ENCODE data around the gene TIPRL. TPM values are rescaled to one million over a fixed set of nuclear protein-coding genes. Genes with fewer than 3 reads are reported as not detected.

The TIPRL gene
- polyA plus RNA-seq, 2 of the 4 experiments (the other 2 are of a cell fraction) = 31.6 to 70.7 TPM

DNA sequence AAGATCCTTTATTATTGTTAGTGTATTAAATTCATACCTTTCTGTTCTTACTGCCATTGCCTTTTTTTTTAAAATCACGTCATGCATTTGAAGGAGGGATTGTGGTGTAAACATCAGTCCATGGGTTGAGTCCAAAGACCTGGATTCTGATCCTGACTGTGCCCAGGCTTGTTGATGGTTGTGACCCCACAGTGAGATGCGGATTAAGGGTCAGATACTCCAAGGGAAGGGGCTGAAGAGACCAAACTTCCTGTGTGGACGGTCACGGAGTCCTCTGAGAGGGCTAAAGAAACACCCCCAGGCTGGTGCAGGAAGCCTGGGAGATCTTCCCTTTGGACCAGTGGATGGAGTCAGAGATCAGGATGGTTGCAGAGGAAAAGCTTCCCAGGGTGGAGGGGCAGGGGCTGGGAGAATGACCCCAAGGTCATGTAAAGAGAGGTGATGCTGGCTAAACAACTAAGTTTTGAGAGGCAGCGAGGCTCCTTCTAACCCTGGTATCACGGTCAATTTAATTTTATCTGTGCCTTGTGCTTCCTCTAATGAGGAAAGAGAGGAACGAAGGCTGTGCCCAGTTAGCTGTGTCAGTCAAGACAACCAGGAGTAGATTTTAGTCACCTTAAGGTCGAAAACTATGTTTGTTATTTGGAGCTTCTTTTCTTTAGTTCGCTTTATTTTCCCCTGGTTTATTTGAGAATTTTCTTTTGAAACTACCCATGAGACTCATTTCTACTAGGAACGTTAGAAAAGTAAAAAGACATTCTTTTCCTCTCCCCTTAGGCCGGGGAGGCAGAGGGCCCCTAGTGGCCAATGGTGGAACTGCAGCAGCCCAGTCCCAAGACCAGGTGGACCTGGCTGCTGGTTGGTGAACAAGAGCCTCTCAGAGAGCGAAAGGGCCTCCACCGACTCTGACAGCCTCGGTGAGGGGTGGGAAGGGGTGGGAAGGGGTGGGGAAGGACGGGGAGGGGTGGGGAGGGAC is 33.3 kb upstream of the TIPRL start:
- no peaks in the 10 kb centered on the region for H3K9me3 ChIP-seq
- H3K4me1 ChIP-seq = 0 out of 3 replicates have a peak, but pooled peaks cover 4% of the 10 kb centered on the region
- DNase-seq (ENCODE audit: low read depth in 1 of 2, low spot score in 1 of 2) (peak; percentile 90 to 93), FAIRE-seq (no peak), ATAC-seq (peak; percentile 99 to 100)
- no peak for TF ChIP-seq CHD4 (IDR thresholded peaks at IDR 0.05; ENCODE audit: borderline replicate concordance)
- TF ChIP-seq EP300 (IDR thresholded peaks at IDR 0.05) = no peak
- no peak for TF ChIP-seq MAZ (IDR thresholded peaks at IDR 0.05; ENCODE audit: borderline replicate concordance, low read depth, low read length)
- TF ChIP-seq MAFK (IDR thresholded peaks at IDR 0.05; ENCODE audit: partially characterized antibody) = no peak
- TF ChIP-seq, protein P1, sequence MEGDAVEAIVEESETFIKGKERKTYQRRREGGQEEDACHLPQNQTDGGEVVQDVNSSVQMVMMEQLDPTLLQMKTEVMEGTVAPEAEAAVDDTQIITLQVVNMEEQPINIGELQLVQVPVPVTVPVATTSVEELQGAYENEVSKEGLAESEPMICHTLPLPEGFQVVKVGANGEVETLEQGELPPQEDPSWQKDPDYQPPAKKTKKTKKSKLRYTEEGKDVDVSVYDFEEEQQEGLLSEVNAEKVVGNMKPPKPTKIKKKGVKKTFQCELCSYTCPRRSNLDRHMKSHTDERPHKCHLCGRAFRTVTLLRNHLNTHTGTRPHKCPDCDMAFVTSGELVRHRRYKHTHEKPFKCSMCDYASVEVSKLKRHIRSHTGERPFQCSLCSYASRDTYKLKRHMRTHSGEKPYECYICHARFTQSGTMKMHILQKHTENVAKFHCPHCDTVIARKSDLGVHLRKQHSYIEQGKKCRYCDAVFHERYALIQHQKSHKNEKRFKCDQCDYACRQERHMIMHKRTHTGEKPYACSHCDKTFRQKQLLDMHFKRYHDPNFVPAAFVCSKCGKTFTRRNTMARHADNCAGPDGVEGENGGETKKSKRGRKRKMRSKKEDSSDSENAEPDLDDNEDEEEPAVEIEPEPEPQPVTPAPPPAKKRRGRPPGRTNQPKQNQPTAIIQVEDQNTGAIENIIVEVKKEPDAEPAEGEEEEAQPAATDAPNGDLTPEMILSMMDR (IDR thresholded peaks at IDR 0.05) = peak; percentile 70
- TF ChIP-seq TFCP2L1 (CRISPR knock-in tag; IDR thresholded peaks at IDR 0.05) = no peak
- peak; percentile 46 to 63; a peak in 4 of 5 replicates for TF ChIP-seq RAD21 (conservative IDR thresholded peaks at IDR 0.05 in 1 of 2, IDR thresholded peaks at IDR 0.05 in 1 of 2)
- no peak for TF ChIP-seq CEBPB (IDR thresholded peaks at IDR 0.05)
- no peak for TF ChIP-seq JUNB (IDR thresholded peaks at IDR 0.05)
- TF ChIP-seq SMC3 (IDR thresholded peaks at IDR 0.05) = peak; percentile 36; the same call in 2 of the 3 replicates
- no peak for TF ChIP-seq HOXA7 (CRISPR knock-in tag; IDR thresholded peaks at IDR 0.05)
- no peak for TF ChIP-seq ESRRA (IDR thresholded peaks at IDR 0.05; ENCODE audit: borderline replicate concordance, low read length)
- no peak for TF ChIP-seq RFX5 (IDR thresholded peaks at IDR 0.05)
- TF ChIP-seq EHMT2 (IDR thresholded peaks at IDR 0.05; ENCODE audit: low read depth) = no peak
- TF ChIP-seq ZSCAN20 (CRISPR knock-in tag; IDR thresholded peaks at IDR 0.05) = no peak
- H3K4me2 ChIP-seq = peak overlapping the region; percentile 72
- 33% methylated on average over 11 of the region's 15 CpGs for WGBS (ENCODE audit: missing lambda C conversion rate)
- peak overlapping the region in 1 of 2 experiments; percentile 67; a peak in 3 of 6 replicates for H3K27ac ChIP-seq
- POLR2A ChIA-PET = interaction anchor here (0.7 kb wide), 1 partner anchor 429 kb away, joined by 3 read pairs; no protein-coding TSS in a partner anchor
- CTCF ChIA-PET = interaction anchor here (0.6 to 2.9 kb wide), 24 partner anchors 8 to 128 kb away, joined by 3 to 11 read pairs (median 4); no protein-coding TSS in a partner anchor
- no peak overlapping the region for H3K4me3 ChIP-seq

DNA sequence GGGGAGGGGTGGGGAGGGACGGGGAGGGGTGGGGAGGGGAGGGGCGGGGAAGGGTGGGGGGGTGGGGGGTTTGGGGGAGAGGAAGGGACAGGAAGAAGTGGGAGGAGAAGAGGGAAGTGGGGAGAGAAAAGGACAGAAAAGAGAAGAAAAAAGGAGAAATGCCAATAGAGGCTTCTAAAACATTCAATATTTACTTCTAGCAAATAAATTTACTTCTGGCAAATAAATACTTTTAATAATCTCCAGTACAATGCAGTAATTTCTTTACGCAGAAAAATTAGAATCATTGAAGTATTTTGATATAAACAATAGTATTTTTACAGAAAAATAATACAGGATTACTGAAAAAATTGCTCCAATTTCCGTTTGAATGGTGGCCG is 32.6 kb upstream of the TIPRL start:
- Histone ChIP-seq H3K27ac (peak overlapping the region in 1 of 2 experiments; percentile 67; a peak in 3 of 6 replicates), H3K9me3 (no peaks in the 10 kb centered on the region), H3K4me3 (no peak overlapping the region), H3K4me2 (peak overlapping the region; percentile 72; the same call in 2 of the 3 replicates), H3K4me1 (0 out of 3 replicates have a peak, but pooled peaks cover 4% of the 10 kb centered on the region)
- FAIRE-seq (no peak), ATAC-seq (no peak), DNase-seq (ENCODE audit: low read depth in 1 of 2, low spot score in 1 of 2) (no peak)
- ChIA-PET POLR2A (no interaction called here), CTCF (interaction anchor here (0.8 to 2.9 kb wide), 13 partner anchors 8 to 128 kb away, joined by 3 to 11 read pairs (median 4); no protein-coding TSS in a partner anchor)
- 65% methylated on average over 3 of the region's 5 CpGs for WGBS (ENCODE audit: missing lambda C conversion rate)
- TF ChIP-seq, protein P2, sequence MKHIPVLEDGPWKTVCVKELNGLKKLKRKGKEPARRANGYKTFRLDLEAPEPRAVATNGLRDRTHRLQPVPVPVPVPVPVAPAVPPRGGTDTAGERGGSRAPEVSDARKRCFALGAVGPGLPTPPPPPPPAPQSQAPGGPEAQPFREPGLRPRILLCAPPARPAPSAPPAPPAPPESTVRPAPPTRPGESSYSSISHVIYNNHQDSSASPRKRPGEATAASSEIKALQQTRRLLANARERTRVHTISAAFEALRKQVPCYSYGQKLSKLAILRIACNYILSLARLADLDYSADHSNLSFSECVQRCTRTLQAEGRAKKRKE (CRISPR knock-in tag; IDR thresholded peaks at IDR 0.05; ENCODE audit: low read depth) = no peak
- TF ChIP-seq FOXS1 (CRISPR knock-in tag; IDR thresholded peaks at IDR 0.05) (no peak), RNF2 (IDR thresholded peaks at IDR 0.05; ENCODE audit: borderline replicate concordance, low read depth) (no peak), KDM5A (IDR thresholded peaks at IDR 0.05) (no peak), POLR2AphosphoS2 (conservative IDR thresholded peaks at IDR 0.05; ENCODE audit: low read length) (no peak), BHLHE40 (IDR thresholded peaks at IDR 0.05; ENCODE audit: low read depth, low read length) (no peak), ZNF302 (CRISPR knock-in tag; IDR thresholded peaks at IDR 0.05) (no peak), NR3C1 (IDR thresholded peaks at IDR 0.05) (no peak), CBX8 (IDR thresholded peaks at IDR 0.05) (no peak), HEYL (CRISPR knock-in tag; IDR thresholded peaks at IDR 0.05) (no peak), KDM1A (IDR thresholded peaks at IDR 0.05; ENCODE audit: low read depth) (no peak), CHD2 (IDR thresholded peaks at IDR 0.05; ENCODE audit: low read length, partially characterized antibody) (no peak)

Data from A549 (cell line).